HEK293 (cell line): ENCODE measurements around the gene LAMB2.

Source experiments
- CTCF ChIA-PET: fragments of 350-600 bp; formaldehyde crosslinking; extraction: SDS; loops from one replicate; lab custom pipeline; 2021; ENCODE audit warnings: antibody characterized with exemption; lab: Yijun Ruan, JAX
- POLR2A ChIA-PET: fragments of 300-600 bp; formaldehyde crosslinking; extraction: SDS; loops from one replicate; lab custom pipeline; 2020; ENCODE audit warnings: antibody characterized with exemption, inconsistent platforms; lab: Yijun Ruan, JAX
- H3K27ac ChIP-seq: fragments of 200-500 bp; sonication (Bioruptor generic); 2 replicates; pipeline ENCODE4 v1.5.1; 2014; ENCODE audit warnings: low read depth, low read length, control low read depth, inconsistent platforms; ENCODE audit errors: extremely low read depth
- H3K36me3 ChIP-seq, 2 experiments: fragments of 200-500 bp in 1 of 2; sonication (Bioruptor generic) in 1 of 2; 1 replicate in 1 of 2; 2 replicates in 1 of 2; pipeline ENCODE4 v1.5.1; 2014 to 2017; ENCODE audit warnings: inconsistent platforms in 2 of 2, low read length in 2 of 2; ENCODE audit not compliant: control insufficient read depth in 2 of 2, insufficient read depth in 1 of 2
- H3K4me1 ChIP-seq: fragments of 200-500 bp; sonication (Bioruptor generic); 2 replicates; pipeline ENCODE4 v1.5.1; 2014; ENCODE audit warnings: mild to moderate bottlenecking, low read length, inconsistent platforms; ENCODE audit not compliant: control insufficient read depth, insufficient read depth
- H3K4me3 ChIP-seq: 2 replicates; pipeline ENCODE4 v1.5.1; 2011; ENCODE audit warnings: low read depth, mild to moderate bottlenecking, control low read depth, low read length, moderate library complexity
- H3K9me3 ChIP-seq: fragments of 200-500 bp; sonication (Bioruptor generic); 2 replicates; pipeline ENCODE4 v1.5.1; 2014; ENCODE audit warnings: low read depth, low read length, inconsistent platforms; ENCODE audit not compliant: control insufficient read depth, insufficient read depth
- MEIS1 ChIP-seq: sonication (generic); formaldehyde crosslinking; IDR thresholded peaks from 2 replicates; pipeline ENCODE4 v1.8.1; 2022; ENCODE audit warnings: missing genetic modification reagents, mild to moderate bottlenecking, borderline replicate concordance
- ZBTB21 ChIP-seq: fragments of 450-650 bp; formaldehyde crosslinking; IDR thresholded peaks from 2 replicates; pipeline ENCODE4 v1.5.1; 2017; ENCODE audit warnings: missing biosample characterization, missing genetic modification characterization
- ZBTB8A ChIP-seq: fragments of 450-650 bp; formaldehyde crosslinking; IDR thresholded peaks from 2 replicates; pipeline ENCODE4 v1.5.1; 2016; ENCODE audit warnings: missing biosample characterization, missing genetic modification characterization
- ZFP3 ChIP-seq: fragments of 450-650 bp; formaldehyde crosslinking; IDR thresholded peaks from 2 replicates; pipeline ENCODE4 v1.5.1; 2016; ENCODE audit warnings: low read depth, missing biosample characterization, missing genetic modification characterization
- ZNF132 ChIP-seq: fragments of 450-650 bp; formaldehyde crosslinking; IDR thresholded peaks from 2 replicates; pipeline ENCODE4 v1.5.1; 2017; ENCODE audit warnings: missing biosample characterization, missing genetic modification characterization, borderline replicate concordance
- ZNF19 ChIP-seq: fragments of 450-650 bp; formaldehyde crosslinking; IDR thresholded peaks from 2 replicates; pipeline ENCODE4; 2016; ENCODE audit warnings: missing biosample characterization, missing genetic modification characterization, low read depth
- ZNF221 ChIP-seq: fragments of 450-650 bp; formaldehyde crosslinking; IDR thresholded peaks from 2 replicates; pipeline ENCODE4 v1.5.1; 2017; ENCODE audit warnings: missing biosample characterization, missing genetic modification characterization, borderline replicate concordance
- ZNF239 ChIP-seq: fragments of 450-650 bp; formaldehyde crosslinking; IDR thresholded peaks from 2 replicates; pipeline ENCODE4 v1.5.1; 2016; ENCODE audit warnings: missing biosample characterization, missing genetic modification characterization
- ZNF24 ChIP-seq: fragments of 450-650 bp; formaldehyde crosslinking; IDR thresholded peaks from 2 replicates; pipeline ENCODE4 v1.5.1; 2016; ENCODE audit warnings: missing biosample characterization, missing genetic modification characterization
- ZNF292 ChIP-seq: fragments of 450-650 bp; formaldehyde crosslinking; IDR thresholded peaks from 2 replicates; pipeline ENCODE4 v1.5.1; 2016; ENCODE audit warnings: low read depth, missing biosample characterization, missing genetic modification characterization, borderline replicate concordance
- ZNF391 ChIP-seq: fragments of 450-650 bp; formaldehyde crosslinking; IDR thresholded peaks from 2 replicates; pipeline ENCODE4 v1.5.1; 2016; ENCODE audit warnings: low read depth, missing biosample characterization, missing genetic modification characterization, borderline replicate concordance
- ZNF404 ChIP-seq: fragments of 450-650 bp; formaldehyde crosslinking; IDR thresholded peaks from 2 replicates; pipeline ENCODE4 v1.5.1; 2017; ENCODE audit warnings: missing biosample characterization, missing genetic modification characterization
- ZNF473 ChIP-seq: fragments of 450-650 bp; formaldehyde crosslinking; IDR thresholded peaks from 2 replicates; pipeline ENCODE4 v1.5.1; 2017; ENCODE audit warnings: missing biosample characterization, missing genetic modification characterization
- ZNF561 ChIP-seq: fragments of 450-650 bp; IDR thresholded peaks from 2 replicates; pipeline ENCODE4 v1.5.1; 2018; ENCODE audit warnings: missing biosample characterization, missing genetic modification characterization, borderline replicate concordance
- ZNF776 ChIP-seq: fragments of 450-650 bp; formaldehyde crosslinking; IDR thresholded peaks from 2 replicates; pipeline ENCODE4 v1.5.0; 2017; ENCODE audit warnings: missing biosample characterization, missing genetic modification characterization, borderline replicate concordance
- TF ChIP-seq, protein P1 (sequence below): fragments of 450-650 bp; formaldehyde crosslinking; IDR thresholded peaks from 2 replicates; pipeline ENCODE4 v1.5.1; 2016; ENCODE audit warnings: missing biosample characterization, missing genetic modification characterization
- TF ChIP-seq, protein P2 (sequence below): fragments of 450-650 bp; formaldehyde crosslinking; IDR thresholded peaks from 2 replicates; pipeline ENCODE4 v1.5.1; 2016; ENCODE audit warnings: missing biosample characterization, missing genetic modification characterization
- TF ChIP-seq, protein P3 (sequence below): fragments of 450-650 bp; formaldehyde crosslinking; IDR thresholded peaks from 2 replicates; pipeline ENCODE4 v1.5.1; 2016; ENCODE audit warnings: missing biosample characterization, missing genetic modification characterization, borderline replicate concordance

The LAMB2 gene

DNA sequence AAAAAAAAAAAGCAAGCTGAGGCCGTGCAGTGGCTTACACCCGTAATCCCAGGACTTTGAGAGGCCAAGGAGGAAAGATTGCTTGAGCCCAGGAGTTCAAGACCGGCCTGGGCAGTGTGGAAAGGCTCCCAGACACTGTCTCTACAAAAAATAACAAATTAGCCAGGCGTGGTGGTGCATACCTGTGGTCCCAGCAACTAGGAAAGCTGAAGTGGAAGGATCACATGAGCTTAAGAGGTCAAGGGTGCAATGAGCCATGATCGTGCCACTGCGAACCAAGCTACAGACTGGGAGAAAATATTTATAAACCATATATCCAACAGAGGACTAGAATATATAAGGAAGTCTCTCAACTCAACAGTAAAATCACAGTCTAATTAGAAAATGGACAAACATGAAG is 48.5 kb upstream of the LAMB2 start:
- ChIA-PET CTCF (interaction anchor here (0.7 to 1.4 kb wide), 2 partner anchors 10 to 488 kb away, joined by 4 to 5 read pairs; partner anchors contain the start of gene KLHDC8B), POLR2A (interaction anchor here (0.7 to 1.8 kb wide), 3 partner anchors 10 to 248 kb away, joined by 3 to 4 read pairs (median 4); partner anchors contain the start of genes KLHDC8B and NICN1)
- no peak overlapping the region for H3K27ac ChIP-seq
- H3K4me3 ChIP-seq: no peak overlapping the region
- H3K36me3 ChIP-seq: peaks cover 0 to 3% of the 10 kb centered on the region in 2 experiments; a peak in 1 of 3 replicates
- H3K9me3 ChIP-seq: no peaks in the 10 kb centered on the region
- no peaks in the 10 kb centered on the region for H3K4me1 ChIP-seq
- TF ChIP-seq ZNF473 (no peak), ZNF19 (no peak), ZBTB8A (tag by site-specific recombination) (no peak), ZFP3 (tag by site-specific recombination) (no peak), MEIS1 (CRISPR knock-in tag) (no peak), ZBTB21 (tag by site-specific recombination) (no peak), ZNF404 (tag by site-specific recombination) (no peak), ZNF561 (tag by site-specific recombination) (no peak)
- TF ChIP-seq, protein P1, sequence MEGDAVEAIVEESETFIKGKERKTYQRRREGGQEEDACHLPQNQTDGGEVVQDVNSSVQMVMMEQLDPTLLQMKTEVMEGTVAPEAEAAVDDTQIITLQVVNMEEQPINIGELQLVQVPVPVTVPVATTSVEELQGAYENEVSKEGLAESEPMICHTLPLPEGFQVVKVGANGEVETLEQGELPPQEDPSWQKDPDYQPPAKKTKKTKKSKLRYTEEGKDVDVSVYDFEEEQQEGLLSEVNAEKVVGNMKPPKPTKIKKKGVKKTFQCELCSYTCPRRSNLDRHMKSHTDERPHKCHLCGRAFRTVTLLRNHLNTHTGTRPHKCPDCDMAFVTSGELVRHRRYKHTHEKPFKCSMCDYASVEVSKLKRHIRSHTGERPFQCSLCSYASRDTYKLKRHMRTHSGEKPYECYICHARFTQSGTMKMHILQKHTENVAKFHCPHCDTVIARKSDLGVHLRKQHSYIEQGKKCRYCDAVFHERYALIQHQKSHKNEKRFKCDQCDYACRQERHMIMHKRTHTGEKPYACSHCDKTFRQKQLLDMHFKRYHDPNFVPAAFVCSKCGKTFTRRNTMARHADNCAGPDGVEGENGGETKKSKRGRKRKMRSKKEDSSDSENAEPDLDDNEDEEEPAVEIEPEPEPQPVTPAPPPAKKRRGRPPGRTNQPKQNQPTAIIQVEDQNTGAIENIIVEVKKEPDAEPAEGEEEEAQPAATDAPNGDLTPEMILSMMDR: no peak
- TF ChIP-seq, protein P2, sequence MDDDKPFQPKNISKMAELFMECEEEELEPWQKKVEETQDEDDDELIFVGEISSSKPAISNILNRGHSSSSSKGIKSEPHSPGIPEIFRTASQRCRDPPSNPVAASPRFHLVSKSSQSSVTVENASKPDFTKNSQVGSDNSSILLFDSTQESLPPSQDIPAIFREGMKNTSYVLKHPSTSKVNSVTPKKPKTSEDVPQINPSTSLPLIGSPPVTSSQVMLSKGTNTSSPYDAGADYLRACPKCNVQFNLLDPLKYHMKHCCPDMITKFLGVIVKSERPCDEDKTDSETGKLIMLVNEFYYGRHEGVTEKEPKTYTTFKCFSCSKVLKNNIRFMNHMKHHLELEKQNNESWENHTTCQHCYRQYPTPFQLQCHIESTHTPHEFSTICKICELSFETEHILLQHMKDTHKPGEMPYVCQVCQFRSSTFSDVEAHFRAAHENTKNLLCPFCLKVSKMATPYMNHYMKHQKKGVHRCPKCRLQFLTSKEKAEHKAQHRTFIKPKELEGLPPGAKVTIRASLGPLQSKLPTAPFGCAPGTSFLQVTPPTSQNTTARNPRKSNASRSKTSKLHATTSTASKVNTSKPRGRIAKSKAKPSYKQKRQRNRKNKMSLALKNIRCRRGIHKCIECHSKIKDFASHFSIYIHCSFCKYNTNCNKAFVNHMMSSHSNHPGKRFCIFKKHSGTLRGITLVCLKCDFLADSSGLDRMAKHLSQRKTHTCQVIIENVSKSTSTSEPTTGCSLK (tag by site-specific recombination): no peak
- TF ChIP-seq, all 188 proteins: peak for 0

DNA sequence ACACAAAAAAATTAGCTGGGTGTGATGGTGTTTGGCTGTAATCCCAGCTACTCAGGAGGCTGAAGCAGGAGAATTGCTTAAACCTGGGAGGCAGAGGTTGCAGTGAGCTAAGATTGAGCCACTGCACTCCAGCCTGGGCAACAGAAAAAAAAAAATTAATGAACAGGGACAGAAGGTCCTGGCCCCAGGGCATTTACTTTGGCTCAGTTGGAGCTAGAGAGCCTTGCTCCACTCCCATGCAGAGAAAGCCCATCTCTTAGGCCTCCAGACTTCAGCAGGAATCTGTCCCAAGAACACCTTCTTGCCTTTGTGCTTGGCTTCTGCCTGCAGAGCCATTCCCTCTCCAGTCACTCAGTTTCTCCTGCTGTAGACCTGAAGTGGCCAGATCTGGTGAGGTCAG is 47.3 kb upstream of the LAMB2 start:
- Histone ChIP-seq H3K27ac (no peak overlapping the region), H3K36me3 (peaks cover 0 to 15% of the 10 kb centered on the region in 2 experiments; a peak in 1 of 3 replicates), H3K4me1 (no peaks in the 10 kb centered on the region), H3K4me3 (no peak overlapping the region), H3K9me3 (no peaks in the 10 kb centered on the region)
- ChIA-PET CTCF (interaction anchor here (1.4 kb wide), 1 partner anchor 9 kb away, joined by 5 read pairs; the partner anchor contains the start of gene KLHDC8B), POLR2A (interaction anchor here (0.6 to 1.8 kb wide), 2 partner anchors 9 to 1389 kb away, joined by 4 to 7 read pairs; partner anchors contain the start of genes HEMK1 and KLHDC8B)
- TF ChIP-seq, protein P3, sequence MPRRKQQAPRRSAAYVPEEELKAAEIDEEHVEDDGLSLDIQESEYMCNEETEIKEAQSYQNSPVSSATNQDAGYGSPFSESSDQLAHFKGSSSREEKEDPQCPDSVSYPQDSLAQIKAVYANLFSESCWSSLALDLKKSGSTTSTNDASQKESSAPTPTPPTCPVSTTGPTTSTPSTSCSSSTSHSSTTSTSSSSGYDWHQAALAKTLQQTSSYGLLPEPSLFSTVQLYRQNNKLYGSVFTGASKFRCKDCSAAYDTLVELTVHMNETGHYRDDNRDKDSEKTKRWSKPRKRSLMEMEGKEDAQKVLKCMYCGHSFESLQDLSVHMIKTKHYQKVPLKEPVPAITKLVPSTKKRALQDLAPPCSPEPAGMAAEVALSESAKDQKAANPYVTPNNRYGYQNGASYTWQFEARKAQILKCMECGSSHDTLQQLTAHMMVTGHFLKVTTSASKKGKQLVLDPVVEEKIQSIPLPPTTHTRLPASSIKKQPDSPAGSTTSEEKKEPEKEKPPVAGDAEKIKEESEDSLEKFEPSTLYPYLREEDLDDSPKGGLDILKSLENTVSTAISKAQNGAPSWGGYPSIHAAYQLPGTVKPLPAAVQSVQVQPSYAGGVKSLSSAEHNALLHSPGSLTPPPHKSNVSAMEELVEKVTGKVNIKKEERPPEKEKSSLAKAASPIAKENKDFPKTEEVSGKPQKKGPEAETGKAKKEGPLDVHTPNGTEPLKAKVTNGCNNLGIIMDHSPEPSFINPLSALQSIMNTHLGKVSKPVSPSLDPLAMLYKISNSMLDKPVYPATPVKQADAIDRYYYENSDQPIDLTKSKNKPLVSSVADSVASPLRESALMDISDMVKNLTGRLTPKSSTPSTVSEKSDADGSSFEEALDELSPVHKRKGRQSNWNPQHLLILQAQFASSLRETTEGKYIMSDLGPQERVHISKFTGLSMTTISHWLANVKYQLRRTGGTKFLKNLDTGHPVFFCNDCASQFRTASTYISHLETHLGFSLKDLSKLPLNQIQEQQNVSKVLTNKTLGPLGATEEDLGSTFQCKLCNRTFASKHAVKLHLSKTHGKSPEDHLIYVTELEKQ (tag by site-specific recombination): no peak
- TF ChIP-seq ZNF292 (tag by site-specific recombination) (no peak), ZNF391 (tag by site-specific recombination) (no peak), ZNF776 (tag by site-specific recombination) (no peak), ZNF132 (tag by site-specific recombination) (no peak), ZNF239 (tag by site-specific recombination) (no peak), ZNF24 (tag by site-specific recombination) (no peak), ZNF221 (tag by site-specific recombination) (no peak)
